Heart left ventricle (tissue), 16 donors: ENCODE measurements around the gene GABPA. TPM values are rescaled to one million over a fixed set of nuclear protein-coding genes. Genes with fewer than 3 reads are reported as not detected.

Source experiments
- ATAC-seq, 4 donors: fragments of 200-7000 bp; cut with Tn5 transposase; one replicate each; pipeline ENCODE4 v1.9.1; 2020 to 2022; ENCODE audit warnings: moderate library complexity in 4 of 4, mild to moderate bottlenecking in 3 of 4, moderate number of reproducible peaks in 1 of 4
- DNase-seq, 5 donors: peaks; one replicate each; pipeline ENCODE4 v3.0.0-alpha.2; 2020
- H3K27ac ChIP-seq, 12 donors: fragments of 200-600 bp; sonication (generic) in 4 of 12; one replicate each; pipeline versions ENCODE4 v1.5.0 to v1.8.0; 2016 to 2022; ENCODE audit warnings: mild to moderate bottlenecking in 2 of 12
- H3K27me3 ChIP-seq, 9 donors: fragments of 200-600 bp; sonication (generic) in 2 of 9; one replicate each; pipeline versions ENCODE4 v1.5.1 to v1.8.0; 2016 to 2022; ENCODE audit warnings: mild to moderate bottlenecking in 3 of 9
- H3K36me3 ChIP-seq, 9 donors: fragments of 200-600 bp; sonication (generic) in 2 of 9; one replicate each; pipeline versions ENCODE4 v1.5.0 to v1.8.0; 2018 to 2022; ENCODE audit warnings: mild to moderate bottlenecking in 2 of 9
- H3K4me1 ChIP-seq, 12 donors: fragments of 200-600 bp; sonication (generic) in 4 of 12; one replicate each; pipeline versions ENCODE4 v1.5.0 to v1.8.0; 2016 to 2022; ENCODE audit warnings: mild to moderate bottlenecking in 3 of 12
- H3K4me3 ChIP-seq, 12 donors: fragments of 200-600 bp; sonication (generic) in 4 of 12; one replicate each; pipeline versions ENCODE4 v1.5.0 to v1.8.0; 2017 to 2022; ENCODE audit warnings: mild to moderate bottlenecking in 9 of 12, moderate library complexity in 4 of 12
- H3K9me3 ChIP-seq, 12 donors: fragments of 200-600 bp; sonication (generic) in 4 of 12; one replicate each; pipeline versions ENCODE4 v1.5.0 to v1.8.0; 2016 to 2022; ENCODE audit warnings: mild to moderate bottlenecking in 1 of 12
- CTCF ChIP-seq, 12 donors: fragments of 200-600 bp; sonication (generic) in 4 of 12; IDR thresholded peaks; one replicate each; pipeline versions ENCODE4 v1.5.0 to v1.8.0; 2018 to 2022; ENCODE audit warnings: antibody characterized with exemption in 12 of 12, mild to moderate bottlenecking in 5 of 12
- POLR2A ChIP-seq, 2 donors: fragments of 450-650 bp; IDR thresholded peaks; one replicate each; pipeline ENCODE4 v1.6.1; 2017; ENCODE audit warnings: antibody characterized with exemption in 2 of 2, mild to moderate bottlenecking in 2 of 2, moderate library complexity in 2 of 2
- WGBS, 4 donors: extraction: QIAGEN DNeasy Blood & Tissue Kit in 2 of 4; methylation state at CpG; one replicate each; pipeline versions ENCODE4 v1.1.5 to v1.1.7; 2013 to 2018; 5-methylcytosine and 5-hydroxymethylcytosine counted together
- intact Hi-C, 10 donors: fragments of 100-400 bp; cut with DNase I; formaldehyde crosslinking; loops; one replicate each; pipeline versions ENCODE4 v1.11.1 to v1.14.2; 2022
- polyA plus RNA-seq, 2 donors: library from polyadenylated mRNA; stranded (reverse); fragments of 200-250 nt; gene quantifications; one replicate each; pipeline ENCODE4 v1.2.3, GENCODE V29; 2013
- total RNA-seq, 9 donors: library from RNA; depleted of rRNA in 2 of 9; stranded (reverse); fragments of >200 nt in 2 of 9; fragmentation: NEBNext Ultra II Directional in 3 of 9; extraction: Animal tissue kit (Norgen Biotek cat#: 25700) in 3 of 9; gene quantifications; one replicate each; pipeline versions ENCODE4 v1.1.0 to v1.2.4, GENCODE V29; 2016 to 2023
- donor health status: ischemic (EF 13 %, LVEDD 7.1; RV severe dilation, severe dysfunction).
- donor health status: healthy with polysubstance abuse.
- donor health status: DM: no; HTN: yes; CAD: no.
- donor health status: DM: no; HTN: no; CAD: no.
- donor health status: ischemic (EF 25% LVEDD 6.9; RV normal size, moderate dysfunction).
- donor health status: ischemic (EF 25% LVEDD 5.7; RV mildly dilated, moderate dysfunction).
- donor health status: healthy.
- donor health status: DM: yes; HTN: yes; CAD: no.
- donor health status: ischemic (EF 35%, LVEDD 5.7; RV mildly dilated, moderate dysfunction).
- donor health status: nonischemic (EF 11% LVEDD 7.7; RV severe dilation, severe dysfunction).
- donor health status: DM: yes; HTN: yes; CAD: no.
- donor health status: PGD.
- donor health status: ischemic (EF 29% LVEDD 5.4; RV normal size, mild dysfunction).
- donor health status: nonischemic (EF 23%, LVEDD 6.1; RV moderate dilation, normal function).

The GABPA gene
- total and polyA plus RNA-seq, 11 donors = 6.1 to 20.6 (median 14.8) TPM

DNA sequence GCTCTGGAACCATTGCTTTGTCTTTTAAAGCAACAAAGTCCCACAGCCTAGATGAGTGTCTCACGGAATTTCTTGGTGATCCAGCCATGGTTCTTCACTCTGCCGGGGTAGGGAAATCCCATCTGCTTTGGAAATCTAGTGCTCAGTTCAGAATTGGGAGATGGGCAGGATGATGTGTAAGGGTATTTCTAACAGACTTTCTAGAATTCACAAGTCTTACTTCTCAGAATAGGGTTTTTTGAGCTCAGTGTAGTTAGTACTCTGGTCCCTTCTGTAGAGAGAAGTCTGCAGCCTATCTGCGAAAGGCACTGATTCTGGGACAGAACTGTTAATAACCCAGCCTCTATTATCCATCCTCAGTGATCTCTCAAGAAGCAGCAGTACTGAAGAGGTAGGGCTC, 25.3 kb downstream of the GABPA start:
- peaks cover 0 to 18% (median 0%) of the 10 kb centered on the region in 12 donors for H3K4me1 ChIP-seq
- H3K27ac ChIP-seq = no peak overlapping the region
- no peak for DNase-seq
- 97 to 100% (median 98%) methylated on average over 3 of the region's 3 CpGs for WGBS, 4 donors
- H3K36me3 ChIP-seq = peaks cover 0 to 80% (median 71%) of the 10 kb centered on the region in 9 donors
- intact Hi-C loops = no loop called here
- no peak for ATAC-seq
- no peaks in the 10 kb centered on the region for H3K9me3 ChIP-seq
- H3K27me3 ChIP-seq = no peaks in the 10 kb centered on the region
- TF ChIP-seq CTCF (IDR thresholded peaks at IDR 0.05) (no peak), POLR2A (IDR thresholded peaks at IDR 0.05) (no peak)
- H3K4me3 ChIP-seq = no peak overlapping the region

DNA sequence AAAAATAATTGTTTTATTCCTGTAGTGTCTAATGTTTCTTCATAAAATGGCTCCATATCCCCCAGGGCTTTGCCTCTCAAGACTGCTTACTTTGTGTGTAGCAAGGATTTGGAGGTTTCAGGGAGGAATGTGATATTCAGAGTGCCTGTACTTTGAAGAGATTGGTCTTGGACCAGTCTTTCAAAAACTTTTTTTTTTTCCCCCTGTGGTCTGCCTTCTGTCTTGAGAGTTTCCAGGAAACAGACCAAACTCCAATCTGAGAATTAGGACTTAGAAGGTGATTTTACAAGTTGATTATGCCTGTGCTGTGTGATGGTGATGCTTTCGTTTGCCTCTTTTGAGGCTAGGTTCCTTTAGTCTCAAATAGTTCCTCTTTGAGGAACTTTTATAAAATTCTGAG, 25.9 kb downstream of the GABPA start:
- DNase-seq (no peak), ATAC-seq (no peak)
- no peak overlapping the region for H3K27ac ChIP-seq
- H3K27me3 ChIP-seq = no peaks in the 10 kb centered on the region
- peaks cover 0 to 18% (median 0%) of the 10 kb centered on the region in 12 donors for H3K4me1 ChIP-seq
- H3K36me3 ChIP-seq = peaks cover 0 to 82% (median 76%) of the 10 kb centered on the region in 9 donors
- no peaks in the 10 kb centered on the region for H3K9me3 ChIP-seq
- intact Hi-C loops = no loop called here
- TF ChIP-seq CTCF (IDR thresholded peaks at IDR 0.05) (no peak), POLR2A (IDR thresholded peaks at IDR 0.05) (no peak)
- no peak overlapping the region for H3K4me3 ChIP-seq
- 86 to 97% (median 94%) methylated on average over 1 of the region's 1 CpG for WGBS, 4 donors

- Histone ChIP-seq H3K36me3 (peaks cover 0 to 99% (median 89%) of the 10 kb centered on the region in 9 donors), H3K9me3 (no peaks in the 10 kb centered on the region), H3K27me3 (no peaks in the 10 kb centered on the region), H3K27ac (no peak overlapping the region), H3K4me3 (no peak overlapping the region), H3K4me1 (no peaks in the 10 kb centered on the region)
- no peak for DNase-seq
- intact Hi-C loops = no loop called here
- ATAC-seq = no peak
- TF ChIP-seq POLR2A (IDR thresholded peaks at IDR 0.05) (no peak), CTCF (IDR thresholded peaks at IDR 0.05) (no peak)
- WGBS, 4 donors = 94 to 95% (median 94%) methylated on average over 3 of the region's 3 CpGs
These were observed 29.3 kb downstream of the GABPA start for GRCh38 chr21:25764065-25764464.

DNA sequence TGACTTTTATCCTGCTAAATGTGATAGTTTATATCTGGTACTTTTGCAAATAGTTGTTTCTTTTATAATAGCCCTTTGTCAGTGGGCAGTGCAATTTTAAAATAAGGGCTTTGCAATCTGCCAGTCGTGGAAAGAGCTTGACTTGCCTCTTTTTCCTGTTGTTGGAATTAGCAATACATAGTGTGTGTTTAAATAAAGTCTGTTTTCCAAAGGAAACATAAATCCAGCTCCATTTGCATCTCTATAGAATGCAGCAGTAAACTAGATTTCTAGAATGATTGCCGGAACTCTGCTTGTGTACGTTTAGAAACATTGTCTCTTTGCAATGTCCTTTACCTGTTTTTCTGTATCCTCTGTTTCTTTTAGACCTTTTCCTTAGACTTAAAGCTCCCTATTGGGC, 33.1 kb downstream of the GABPA start:
- WGBS, 4 donors = 73 to 90% (median 86%) methylated on average over 3 of the region's 3 CpGs
- intact Hi-C loops = no loop called here
- no peak overlapping the region for H3K4me3 ChIP-seq
- TF ChIP-seq POLR2A (IDR thresholded peaks at IDR 0.05) (no peak), CTCF (IDR thresholded peaks at IDR 0.05) (no peak)
- no peak overlapping the region for H3K27ac ChIP-seq
- no peaks in the 10 kb centered on the region for H3K27me3 ChIP-seq
- peaks cover 0 to 90% (median 66%) of the 10 kb centered on the region in 9 donors for H3K36me3 ChIP-seq
- no peaks in the 10 kb centered on the region for H3K9me3 ChIP-seq
- H3K4me1 ChIP-seq = peaks cover 0 to 3% (median 0%) of the 10 kb centered on the region in 12 donors
- no peak for DNase-seq
- ATAC-seq = no peak
